ENCODE results near the gene POLR3H.

GRCh38 chr22:41578114-41578513 is 33.8 kb upstream of the POLR3H start:
- TF ChIP-seq EZH2 (IDR thresholded peaks at IDR 0.05; ENCODE audit: borderline replicate concordance, insufficient read depth, low read length, poor library complexity, severe bottlenecking) = no peak
- no peak for TF ChIP-seq CTCF (IDR thresholded peaks at IDR 0.05; ENCODE audit: poor library complexity, severe bottlenecking)

All from neural cell (in vitro differentiated cells).